HepG2 (cell line): ENCODE measurements around the gene RIIAD1. TPM values are rescaled to one million over a fixed set of nuclear protein-coding genes. Genes with fewer than 3 reads are reported as not detected.

ENCODE experiments used
- EP300 ChIP-seq, 3 experiments: sonication (generic) in 1 of 3; formaldehyde crosslinking in 1 of 3; IDR thresholded peaks; 2 replicates each; pipeline versions ENCODE4 v1.5.1 to v1.6.1; 2011 to 2020; ENCODE audit warnings: low read depth in 2 of 3, low read length in 2 of 3, borderline replicate concordance in 1 of 3, improper control_type of control experiment in 1 of 3, mild to moderate bottlenecking in 1 of 3, missing genetic modification reagents in 1 of 3, moderate library complexity in 1 of 3
- GLI4 ChIP-seq: sonication (generic); formaldehyde crosslinking; IDR thresholded peaks from 2 replicates; pipeline ENCODE4 v1.5.1; 2020; ENCODE audit warnings: missing genetic modification reagents, mild to moderate bottlenecking, moderate library complexity, borderline replicate concordance
- GPN1 ChIP-seq: sonication (generic); formaldehyde crosslinking; IDR thresholded peaks from 2 replicates; pipeline ENCODE4 v1.5.1; 2020; ENCODE audit warnings: missing genetic modification reagents, borderline replicate concordance
- KDM2A ChIP-seq: sonication (generic); formaldehyde crosslinking; IDR thresholded peaks from 2 replicates; pipeline ENCODE4 v1.4.0; 2020; ENCODE audit warnings: low read depth, missing genetic modification reagents, borderline replicate concordance
- KDM3A ChIP-seq: IDR thresholded peaks from 2 replicates; pipeline ENCODE4 v1.6.1; 2018; ENCODE audit warnings: low read depth, missing compliant biosample characterization
- KMT2B ChIP-seq: IDR thresholded peaks from 2 replicates; pipeline ENCODE4 v1.6.1; 2016; ENCODE audit warnings: missing genetic modification reagents, missing compliant biosample characterization
- MTF1 ChIP-seq: sonication (generic); formaldehyde crosslinking; IDR thresholded peaks from 2 replicates; pipeline ENCODE4 v1.5.0; 2020; ENCODE audit warnings: missing genetic modification reagents
- NCOA1 ChIP-seq: sonication (generic); formaldehyde crosslinking; IDR thresholded peaks from 2 replicates; pipeline ENCODE4 v1.9.0; 2021; ENCODE audit warnings: missing genetic modification reagents
- NFYB ChIP-seq: sonication (generic); formaldehyde crosslinking; IDR thresholded peaks from 2 replicates; pipeline ENCODE4 v1.4.0; 2020; ENCODE audit warnings: missing genetic modification reagents
- NR2F6 ChIP-seq, 2 experiments: IDR thresholded peaks; 2 replicates each; pipeline ENCODE4 v1.6.1; 2016; ENCODE audit warnings: antibody characterized with exemption in 1 of 2, mild to moderate bottlenecking in 1 of 2
- RARA ChIP-seq: IDR thresholded peaks from 2 replicates; pipeline ENCODE4 v1.6.1; 2016; ENCODE audit warnings: missing genetic modification reagents, missing compliant biosample characterization
- SP4 ChIP-seq: sonication (generic); formaldehyde crosslinking; IDR thresholded peaks from 2 replicates; pipeline ENCODE4 v1.8.1; 2023; ENCODE audit warnings: mild to moderate bottlenecking, missing genetic modification reagents
- TBX3 ChIP-seq: fragments of 450-650 bp; IDR thresholded peaks from 2 replicates; pipeline ENCODE4 v1.6.1; 2017; ENCODE audit warnings: antibody characterized with exemption, mild to moderate bottlenecking, inconsistent platforms, borderline replicate concordance
- XRCC5 ChIP-seq: fragments of 200-400 bp; formaldehyde crosslinking; optimal IDR thresholded peaks from 2 replicates; pipeline ENCODE3; 2017; ENCODE audit warnings: mild to moderate bottlenecking, low read length
- ZBTB8A ChIP-seq: sonication (generic); formaldehyde crosslinking; IDR thresholded peaks from 2 replicates; pipeline ENCODE4 v1.4.0; 2020; ENCODE audit warnings: mild to moderate bottlenecking, low read depth, missing genetic modification reagents, borderline replicate concordance
- ZFP36L2 ChIP-seq: sonication (generic); formaldehyde crosslinking; IDR thresholded peaks from 2 replicates; pipeline ENCODE4 v1.4.0; 2020; ENCODE audit warnings: missing genetic modification reagents
- ZNF292 ChIP-seq: sonication (generic); formaldehyde crosslinking; IDR thresholded peaks from 2 replicates; pipeline ENCODE4 v1.8.1; 2022; ENCODE audit warnings: mild to moderate bottlenecking, low read depth, missing genetic modification reagents, borderline replicate concordance
- ZNF563 ChIP-seq: sonication (generic); formaldehyde crosslinking; IDR thresholded peaks from 2 replicates; pipeline ENCODE4 v1.8.0; 2022; ENCODE audit warnings: mild to moderate bottlenecking, moderate library complexity, missing genetic modification reagents
- polyA plus RNA-seq, 8 experiments: library from polyadenylated mRNA; depleted of rRNA in 3 of 8; stranded (reverse) in 7 of 8; unstranded in 1 of 8; fragments of >200 nt; fragmentation: Illumina TruSeq in 4 of 8; extraction: Trizol in 4 of 8; gene quantifications; 2 replicates each; pipeline versions ENCODE4 v1.2.1 to v1.2.3, GENCODE V29; 2011 to 2016; ENCODE audit warnings: low read depth in 4 of 8, missing spikeins in 1 of 8, mixed read lengths in 1 of 8; ENCODE audit not compliant: insufficient read depth in 1 of 8
- total RNA-seq, 5 experiments: library from RNA; depleted of rRNA; stranded (reverse); fragments of >200 nt; fragmentation: Illumina TruSeq; extraction: Trizol; gene quantifications; 2 replicates each; pipeline ENCODE4 v1.2.3, GENCODE V29; 2016; ENCODE audit warnings: low read depth in 1 of 5
- TF ChIP-seq, protein P1 (sequence below): sonication (generic); formaldehyde crosslinking; IDR thresholded peaks from 2 replicates; pipeline ENCODE4 v1.5.0; 2020; ENCODE audit warnings: missing genetic modification reagents, mild to moderate bottlenecking, borderline replicate concordance
- TF ChIP-seq, protein P2 (sequence below): sonication (generic); formaldehyde crosslinking; IDR thresholded peaks from 2 replicates; pipeline ENCODE4 v1.4.0; 2020; ENCODE audit warnings: missing genetic modification reagents; ENCODE audit errors: not compliant biosample characterization
- TF ChIP-seq, protein P3 (sequence below): sonication (generic); formaldehyde crosslinking; IDR thresholded peaks from 2 replicates; pipeline ENCODE4 v1.5.1; 2020; ENCODE audit warnings: mild to moderate bottlenecking, missing genetic modification reagents, moderate library complexity

The RIIAD1 gene
- total and polyA plus RNA-seq, 2 of the 13 experiments (the other 11 are each of a cell fraction or from before 2014, with no cell fraction given), result not detected

DNA sequence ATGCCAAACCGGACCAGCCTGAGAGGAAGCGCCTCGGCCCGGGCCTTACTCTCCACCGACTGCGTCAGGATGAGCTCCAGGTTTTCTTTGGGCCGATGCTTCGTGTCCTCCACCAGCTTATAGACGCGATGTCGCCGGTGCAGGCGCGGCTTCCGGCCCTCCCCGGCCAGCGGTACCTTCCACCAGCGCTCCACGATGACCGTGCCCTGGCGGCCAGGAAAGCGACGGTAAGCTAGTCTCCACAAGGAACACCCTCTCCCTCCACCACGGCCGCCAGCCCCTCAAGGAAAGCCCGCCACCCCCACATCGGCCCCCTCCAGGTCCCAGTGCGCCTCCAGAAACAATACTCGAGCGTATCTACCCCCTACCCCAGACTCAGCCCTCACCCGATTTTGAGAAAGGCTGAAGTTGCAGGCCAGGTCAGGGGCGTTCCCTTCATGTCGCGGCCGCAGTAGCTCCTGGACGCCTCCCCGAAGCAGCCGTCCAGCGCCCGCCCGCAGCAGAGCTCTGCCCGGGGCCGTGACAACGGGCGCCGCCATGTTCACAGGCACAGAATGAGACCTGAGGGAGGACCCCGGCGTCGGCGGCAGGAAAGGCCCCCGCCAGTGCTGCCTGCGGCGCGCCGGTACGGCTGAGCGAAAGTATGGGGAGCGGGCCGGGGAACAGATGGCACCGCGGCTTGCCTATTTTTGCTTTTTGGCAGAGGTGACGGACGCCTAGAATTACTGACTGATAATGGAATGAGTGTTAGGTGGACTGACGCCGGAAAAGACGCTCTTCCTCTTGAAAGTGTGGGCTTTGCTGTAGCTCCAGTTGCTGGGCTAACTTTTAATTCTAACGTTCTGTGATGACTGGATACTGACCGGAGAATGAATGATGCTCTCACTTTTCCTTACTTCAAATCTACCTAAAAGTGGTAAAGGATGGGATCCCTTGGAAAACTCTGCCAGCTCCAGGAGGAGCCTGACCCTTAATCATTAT lies 41.9 kb downstream of the RIIAD1 start, which contains the start of gene MRPL9 (continued):
- TF ChIP-seq ZNF292 (0 out of 2 replicates have a peak, but pooled peaks have one; percentile 27), GLI4 (CRISPR knock-in tag) (peak; percentile 70; the same call in 1 of the 2 replicates), KMT2B (CRISPR knock-in tag) (peak; percentile 83), NR2F6 (IDR thresholded peaks at IDR 0.05) (no peak), NR2F6 (CRISPR knock-in tag; IDR thresholded peaks at IDR 0.05) (no peak), ZNF563 (CRISPR knock-in tag) (0 out of 2 replicates have a peak, but pooled peaks have one; percentile 65), ZBTB8A (CRISPR knock-in tag) (no peak), SP4 (CRISPR knock-in tag) (peak; percentile 53; the same call in 1 of the 2 replicates), XRCC5 (peak; percentile 69), MTF1 (CRISPR knock-in tag) (0 out of 2 replicates have a peak, but pooled peaks have one; percentile 54), NFYB (CRISPR knock-in tag) (no peak), NCOA1 (0 out of 2 replicates have a peak, but pooled peaks have one; percentile 42), KDM3A (CRISPR knock-in tag) (peak; percentile 38; the same call in 1 of the 2 replicates), TBX3 (no peak), KDM2A (CRISPR knock-in tag) (peak; percentile 94), RARA (CRISPR knock-in tag) (0 out of 2 replicates have a peak, but pooled peaks have one; percentile 17), ZFP36L2 (CRISPR knock-in tag) (no peak), EP300 (IDR thresholded peaks at IDR 0.05; ENCODE audit: low read depth in 2 of 2, low read length in 2 of 2) (no peak), EP300 (CRISPR knock-in tag; IDR thresholded peaks at IDR 0.05; ENCODE audit: borderline replicate concordance) (no peak), GPN1 (CRISPR knock-in tag) (no peak)
- TF ChIP-seq, protein P1, sequence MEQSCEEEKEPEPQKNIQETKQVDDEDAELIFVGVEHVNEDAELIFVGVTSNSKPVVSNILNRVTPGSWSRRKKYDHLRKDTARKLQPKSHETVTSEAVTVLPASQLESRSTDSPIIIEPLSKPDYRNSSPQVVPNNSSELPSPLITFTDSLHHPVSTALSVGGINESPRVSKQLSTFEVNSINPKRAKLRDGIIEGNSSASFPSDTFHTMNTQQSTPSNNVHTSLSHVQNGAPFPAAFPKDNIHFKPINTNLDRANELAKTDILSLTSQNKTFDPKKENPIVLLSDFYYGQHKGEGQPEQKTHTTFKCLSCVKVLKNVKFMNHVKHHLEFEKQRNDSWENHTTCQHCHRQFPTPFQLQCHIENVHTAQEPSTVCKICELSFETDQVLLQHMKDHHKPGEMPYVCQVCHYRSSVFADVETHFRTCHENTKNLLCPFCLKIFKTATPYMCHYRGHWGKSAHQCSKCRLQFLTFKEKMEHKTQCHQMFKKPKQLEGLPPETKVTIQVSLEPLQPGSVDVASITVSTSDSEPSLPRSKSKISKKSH, result no peak
- TF ChIP-seq, protein P2, sequence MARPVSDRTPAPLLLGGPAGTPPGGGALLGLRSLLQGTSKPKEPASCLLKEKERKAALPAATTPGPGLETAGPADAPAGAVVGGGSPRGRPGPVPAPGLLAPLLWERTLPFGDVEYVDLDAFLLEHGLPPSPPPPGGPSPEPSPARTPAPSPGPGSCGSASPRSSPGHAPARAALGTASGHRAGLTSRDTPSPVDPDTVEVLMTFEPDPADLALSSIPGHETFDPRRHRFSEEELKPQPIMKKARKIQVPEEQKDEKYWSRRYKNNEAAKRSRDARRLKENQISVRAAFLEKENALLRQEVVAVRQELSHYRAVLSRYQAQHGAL (CRISPR knock-in tag), result peak; percentile 55
- TF ChIP-seq, protein P3, sequence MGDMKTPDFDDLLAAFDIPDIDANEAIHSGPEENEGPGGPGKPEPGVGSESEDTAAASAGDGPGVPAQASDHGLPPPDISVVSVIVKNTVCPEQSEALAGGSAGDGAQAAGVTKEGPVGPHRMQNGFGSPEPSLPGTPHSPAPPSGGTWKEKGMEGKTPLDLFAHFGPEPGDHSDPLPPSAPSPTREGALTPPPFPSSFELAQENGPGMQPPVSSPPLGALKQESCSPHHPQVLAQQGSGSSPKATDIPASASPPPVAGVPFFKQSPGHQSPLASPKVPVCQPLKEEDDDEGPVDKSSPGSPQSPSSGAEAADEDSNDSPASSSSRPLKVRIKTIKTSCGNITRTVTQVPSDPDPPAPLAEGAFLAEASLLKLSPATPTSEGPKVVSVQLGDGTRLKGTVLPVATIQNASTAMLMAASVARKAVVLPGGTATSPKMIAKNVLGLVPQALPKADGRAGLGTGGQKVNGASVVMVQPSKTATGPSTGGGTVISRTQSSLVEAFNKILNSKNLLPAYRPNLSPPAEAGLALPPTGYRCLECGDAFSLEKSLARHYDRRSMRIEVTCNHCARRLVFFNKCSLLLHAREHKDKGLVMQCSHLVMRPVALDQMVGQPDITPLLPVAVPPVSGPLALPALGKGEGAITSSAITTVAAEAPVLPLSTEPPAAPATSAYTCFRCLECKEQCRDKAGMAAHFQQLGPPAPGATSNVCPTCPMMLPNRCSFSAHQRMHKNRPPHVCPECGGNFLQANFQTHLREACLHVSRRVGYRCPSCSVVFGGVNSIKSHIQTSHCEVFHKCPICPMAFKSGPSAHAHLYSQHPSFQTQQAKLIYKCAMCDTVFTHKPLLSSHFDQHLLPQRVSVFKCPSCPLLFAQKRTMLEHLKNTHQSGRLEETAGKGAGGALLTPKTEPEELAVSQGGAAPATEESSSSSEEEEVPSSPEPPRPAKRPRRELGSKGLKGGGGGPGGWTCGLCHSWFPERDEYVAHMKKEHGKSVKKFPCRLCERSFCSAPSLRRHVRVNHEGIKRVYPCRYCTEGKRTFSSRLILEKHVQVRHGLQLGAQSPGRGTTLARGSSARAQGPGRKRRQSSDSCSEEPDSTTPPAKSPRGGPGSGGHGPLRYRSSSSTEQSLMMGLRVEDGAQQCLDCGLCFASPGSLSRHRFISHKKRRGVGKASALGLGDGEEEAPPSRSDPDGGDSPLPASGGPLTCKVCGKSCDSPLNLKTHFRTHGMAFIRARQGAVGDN (CRISPR knock-in tag), result peak; percentile 83
